ENCODE measurements around the gene HOXC9.
"Not testable (repeated sequence)": the region's sequence is repeated elsewhere in the genome, so short reads cannot be mapped to it uniquely, and the experiment has no call there.

HOXC9 gene

GRCh38 chr12:54042033-54042432, 42.1 kb downstream of the HOXC9 start:
- DNase-seq, result not testable (repeated sequence)

DNA sequence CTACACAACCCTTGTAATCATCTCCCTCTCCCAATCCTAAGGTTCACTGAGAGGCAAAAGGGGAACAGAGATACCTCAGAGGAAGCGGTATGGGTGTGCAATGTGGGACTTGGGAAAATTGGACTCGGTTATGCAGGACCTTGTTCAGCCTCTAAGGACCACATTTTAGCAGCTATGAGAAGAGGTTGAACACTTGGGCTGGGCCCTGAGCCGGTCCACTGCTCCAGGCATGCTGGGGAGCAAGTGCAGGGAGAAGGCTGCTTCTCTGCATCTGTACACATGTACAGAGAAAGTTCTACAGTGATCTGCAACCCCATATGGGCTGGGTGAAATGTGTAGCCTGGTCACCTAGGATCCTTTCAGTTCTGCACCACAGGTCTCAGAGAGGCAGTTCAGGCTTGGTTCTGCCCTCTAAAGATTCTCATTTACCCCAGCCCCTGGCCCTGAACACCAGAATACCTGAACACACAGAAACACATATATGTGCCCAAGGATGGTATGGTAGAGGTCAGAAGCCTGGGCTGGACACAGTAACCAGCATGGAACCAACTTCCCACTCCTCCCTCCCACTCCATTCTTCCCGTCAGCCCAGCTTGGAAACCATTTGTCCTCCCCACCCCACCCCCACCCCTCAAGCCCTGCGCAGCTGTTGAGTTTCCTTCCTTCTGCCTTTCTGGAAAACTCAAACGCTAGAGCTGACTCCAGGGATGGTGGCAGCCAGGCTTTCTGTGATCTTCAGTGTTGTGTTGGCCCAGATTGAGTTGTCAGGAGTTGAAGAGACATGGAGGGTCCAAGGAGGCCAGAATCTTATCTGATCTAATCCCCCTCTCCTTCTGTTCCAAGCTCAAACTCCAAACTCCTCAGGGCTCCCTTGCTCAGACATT, 43.3 kb downstream of the HOXC9 start:
- DNase-seq, result no peak

- DNase-seq, result no peak
Observed at GRCh38 chr12:54044425-54045103, 44.6 kb downstream of the HOXC9 start.

DNA sequence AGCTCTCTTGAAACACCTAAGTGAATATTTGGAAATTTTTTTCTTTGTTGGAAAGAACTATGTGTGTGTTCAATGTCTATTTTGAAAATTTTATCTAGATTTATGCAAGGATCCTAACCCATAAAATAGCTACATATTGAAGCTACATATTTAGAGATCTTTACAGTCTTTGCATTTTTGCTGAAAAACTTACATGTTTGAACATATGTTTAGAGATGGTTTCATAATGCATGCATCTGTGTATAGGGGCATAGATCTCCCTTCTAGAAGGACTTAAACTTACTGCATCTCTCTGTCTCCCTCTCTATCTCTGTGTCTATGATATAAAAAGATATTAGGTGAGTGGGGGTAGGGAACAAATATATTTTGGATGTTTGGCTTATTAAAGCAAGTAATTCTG, 45.4 kb downstream of the HOXC9 start:
- no peak for DNase-seq

DNA sequence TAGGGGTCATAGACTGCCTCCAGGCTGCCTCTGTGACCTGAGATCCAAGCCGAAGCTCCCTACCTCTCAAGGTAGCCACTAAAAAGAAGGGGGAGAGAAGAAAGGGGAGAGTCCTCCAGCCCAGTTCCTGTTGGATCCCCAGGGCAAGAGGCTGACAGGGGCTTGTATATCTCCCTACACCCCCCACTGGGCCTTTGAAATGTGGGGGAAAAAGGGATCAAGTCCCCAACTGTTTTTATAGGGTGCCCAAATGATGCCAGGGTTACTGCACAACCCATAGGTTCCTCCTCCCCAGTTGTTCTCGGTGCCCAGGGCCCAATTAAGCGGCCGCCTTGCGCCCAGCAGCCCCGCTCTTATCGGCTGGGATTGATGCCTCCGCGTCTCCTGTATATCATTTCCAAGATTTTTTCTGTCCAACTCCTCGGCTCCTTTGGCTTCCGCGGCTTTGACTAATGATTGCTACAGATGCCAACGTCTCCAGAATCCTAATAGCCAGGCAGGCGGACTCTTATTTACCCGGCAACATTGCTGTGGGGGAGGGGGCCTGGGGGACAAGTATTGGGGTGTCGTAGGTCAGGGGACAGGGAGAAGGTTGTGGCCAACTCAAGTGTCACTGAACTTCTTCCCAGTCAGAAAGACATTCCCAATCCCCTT, 46.0 kb downstream of the HOXC9 start:
- DNase-seq, result no peak

- no peak for DNase-seq
Observed at GRCh38 chr12:54046809-54047159, 46.8 kb downstream of the HOXC9 start.

DNA sequence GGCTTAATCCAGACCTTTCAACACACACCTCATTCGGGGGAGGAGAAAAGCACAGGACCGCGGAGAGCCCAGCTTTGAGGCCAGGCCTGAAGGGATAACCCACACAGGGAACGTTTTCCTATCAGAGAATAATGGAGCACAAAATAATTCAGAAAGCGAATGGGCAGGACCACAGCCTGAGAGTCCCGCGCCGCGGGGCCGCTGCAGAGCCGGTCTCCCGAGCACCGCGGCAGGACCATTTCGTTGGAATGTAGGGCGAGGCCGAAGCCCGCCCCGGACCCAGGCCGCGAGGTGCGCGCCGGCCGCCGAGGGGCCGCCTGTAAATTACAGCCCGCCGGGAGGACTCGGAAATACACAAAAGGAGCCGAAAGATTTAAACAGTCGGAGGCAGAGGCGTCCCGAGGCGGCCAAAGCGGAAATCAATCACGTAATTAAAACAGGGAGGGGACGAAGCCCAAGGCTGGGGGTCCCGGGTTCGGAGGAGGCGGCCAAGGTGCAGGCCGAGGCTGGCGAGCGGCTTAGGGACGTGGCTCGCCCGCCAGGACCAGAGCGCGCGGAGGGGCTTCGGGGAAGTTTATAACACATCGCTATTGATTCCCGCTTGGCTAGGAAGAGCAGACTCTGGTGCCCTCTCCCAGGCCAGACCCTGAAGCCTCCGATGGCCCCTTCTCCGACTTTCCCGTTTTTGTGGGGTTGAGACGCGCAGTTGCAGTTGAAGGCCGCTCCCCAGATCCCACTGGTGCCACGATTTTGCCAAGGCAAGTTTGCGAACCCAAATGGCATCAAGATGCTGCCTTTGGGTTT, 47.4 kb downstream of the HOXC9 start:
- no peak for DNase-seq

DNA sequence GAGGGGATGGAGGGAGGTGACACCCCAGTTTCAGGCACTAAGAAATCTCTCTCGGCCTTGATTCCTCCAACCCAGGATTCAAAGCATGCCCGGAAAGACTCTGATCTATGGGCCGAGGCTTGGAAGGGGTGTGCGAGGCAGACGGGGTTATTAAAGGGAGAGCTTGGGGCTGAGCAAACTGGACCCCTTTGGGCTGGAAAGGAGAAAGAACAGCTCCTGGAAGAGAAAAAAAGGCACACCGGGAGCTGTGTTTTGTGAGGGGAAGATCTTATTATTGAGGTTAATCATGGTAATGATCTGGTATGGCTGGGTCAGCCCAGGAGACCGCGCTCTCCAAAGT, 48.0 kb downstream of the HOXC9 start:
- no peak for DNase-seq

- DNase-seq, result no peak
Observed at GRCh38 chr12:54048406-54049093, 48.6 kb downstream of the HOXC9 start.

GRCh38 chr12:54049108-54049507, 49.1 kb downstream of the HOXC9 start:
- no peak for DNase-seq

- DNase-seq, result no peak
Observed at GRCh38 chr12:54050482-54050810, 50.5 kb downstream of the HOXC9 start.

DNA sequence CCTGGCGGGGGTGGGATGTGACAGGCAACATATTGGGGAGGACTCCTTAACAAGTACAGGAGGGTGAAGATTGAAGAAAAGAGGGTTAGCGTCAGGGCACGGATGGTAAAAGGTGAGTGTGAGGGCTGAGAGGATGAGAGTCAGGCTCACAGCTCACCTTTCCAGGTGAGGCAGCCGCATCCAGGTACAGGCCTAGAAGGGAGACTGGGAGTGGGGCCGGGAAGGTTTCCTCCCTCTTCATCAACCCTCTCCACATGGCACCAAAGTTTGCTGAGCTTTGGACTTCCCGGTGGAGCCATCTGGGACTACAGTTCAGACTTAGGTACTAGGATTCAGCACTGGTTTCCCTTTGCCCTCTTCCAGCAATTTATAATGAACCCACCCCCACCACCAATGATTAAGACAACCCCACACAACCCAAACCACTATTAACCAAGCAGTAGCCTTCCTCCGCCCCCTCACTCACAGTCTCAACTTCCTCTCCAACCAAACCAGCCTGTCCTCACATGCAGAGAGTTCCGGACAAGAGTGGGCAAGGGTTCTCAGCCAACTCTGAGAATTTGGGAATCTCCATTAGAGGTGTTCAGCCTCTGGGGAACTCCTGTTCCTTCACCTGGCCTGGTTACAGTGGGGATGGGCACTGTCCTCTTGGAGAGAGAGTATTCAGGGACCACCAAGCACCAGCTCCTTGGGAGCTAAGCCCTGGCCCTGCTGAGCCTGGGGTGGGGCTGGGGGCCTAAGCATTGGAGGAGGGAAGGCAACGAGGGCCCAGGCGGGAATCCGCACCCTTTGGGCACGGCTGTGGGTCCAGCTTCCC, 51.3 kb downstream of the HOXC9 start:
- DNase-seq, result no peak

DNA sequence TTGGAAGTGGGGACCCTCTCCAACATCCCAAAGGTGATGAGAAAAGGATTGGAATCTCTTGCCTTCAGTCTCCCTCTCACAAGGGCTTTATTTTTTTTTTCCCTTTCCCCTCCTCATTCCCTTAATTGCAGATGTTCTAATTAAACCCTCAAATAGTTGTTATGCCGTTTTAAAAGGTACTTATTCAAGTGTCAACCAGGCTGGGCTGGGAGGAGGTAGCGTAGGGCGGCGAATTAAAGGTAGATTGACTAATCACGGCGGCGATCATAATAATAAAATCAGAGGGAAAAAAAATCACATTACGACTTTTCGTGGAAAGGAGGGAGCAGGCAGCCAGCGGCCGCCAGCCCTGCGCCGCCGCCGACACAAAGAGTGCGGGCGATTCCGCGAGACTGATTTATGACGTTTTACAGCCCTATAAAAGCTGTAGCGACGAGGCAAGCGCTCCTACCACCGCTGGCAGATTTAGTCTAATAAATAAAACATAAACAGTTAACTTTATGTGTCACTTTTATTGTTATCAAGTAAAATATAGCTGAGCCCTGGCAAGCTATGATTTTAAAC, 52.0 kb downstream of the HOXC9 start:
- no peak for DNase-seq

- DNase-seq, result no peak
Observed at GRCh38 chr12:54052438-54053002, 52.6 kb downstream of the HOXC9 start.
